22Rv1 (cell line): Measurements from ENCODE around the gene COMMD1.
"Not testable (repeated sequence)": the region's sequence is repeated elsewhere in the genome, so short reads cannot be mapped to it uniquely, and the experiment has no call there.

Source experiments
- H3K27ac ChIP-seq: fragments of 450-650 bp; 2 replicates; pipeline ENCODE4 v1.5.1; 2017
- CTCF ChIP-seq: fragments of 450-650 bp; IDR thresholded peaks from 2 replicates; pipeline ENCODE4 v1.5.1; 2017; ENCODE audit warnings: mild to moderate bottlenecking
- ZFX ChIP-seq: fragments of 450-650 bp; IDR thresholded peaks from 2 replicates; pipeline ENCODE4 v1.6.1; 2017; ENCODE audit warnings: antibody characterized with exemption, borderline replicate concordance

COMMD1 gene

GRCh38 chr2:61994531-61994930 is 89.1 kb downstream of the COMMD1 start:
- TF ChIP-seq CTCF (no peak), ZFX (no peak)
- no peak overlapping the region for H3K27ac ChIP-seq

GRCh38 chr2:61995065-61995464 is 89.6 kb downstream of the COMMD1 start:
- TF ChIP-seq CTCF (no peak), ZFX (no peak)
- H3K27ac ChIP-seq: no peak overlapping the region

- no peak for TF ChIP-seq CTCF
- TF ChIP-seq ZFX: no peak
Measured at GRCh38 chr2:61995515-61995914, 90.0 kb downstream of the COMMD1 start.

GRCh38 chr2:61998426-61998825 is 93.0 kb downstream of the COMMD1 start:
- H3K27ac ChIP-seq: no peak overlapping the region
- no peak for TF ChIP-seq CTCF
- no peak for TF ChIP-seq ZFX

More at GRCh38 chr2:61995515-61995914, 90.0 kb downstream of the COMMD1 start:
- no peak overlapping the region for H3K27ac ChIP-seq

GRCh38 chr2:62000538-62000937 is 95.1 kb downstream of the COMMD1 start:
- H3K27ac ChIP-seq: no peak overlapping the region
- no peak for TF ChIP-seq CTCF
- no peak for TF ChIP-seq ZFX

- no peak overlapping the region for H3K27ac ChIP-seq
- TF ChIP-seq CTCF (no peak), ZFX (no peak)
Measured at GRCh38 chr2:62001431-62001830, 96.0 kb downstream of the COMMD1 start.

GRCh38 chr2:62004428-62004827 is 99.0 kb downstream of the COMMD1 start:
- not testable (repeated sequence) for H3K27ac ChIP-seq

GRCh38 chr2:62007555-62007954 is 102.1 kb downstream of the COMMD1 start:
- TF ChIP-seq CTCF (no peak), ZFX (no peak)
- no peak overlapping the region for H3K27ac ChIP-seq
